ENCODE results near the gene MICU1. TPM values are rescaled to one million over a fixed set of nuclear protein-coding genes. Genes with fewer than 3 reads are reported as not detected.

The MICU1 gene
- total RNA-seq, 1 experiment from 2014 or later = 36.0 TPM

DNA sequence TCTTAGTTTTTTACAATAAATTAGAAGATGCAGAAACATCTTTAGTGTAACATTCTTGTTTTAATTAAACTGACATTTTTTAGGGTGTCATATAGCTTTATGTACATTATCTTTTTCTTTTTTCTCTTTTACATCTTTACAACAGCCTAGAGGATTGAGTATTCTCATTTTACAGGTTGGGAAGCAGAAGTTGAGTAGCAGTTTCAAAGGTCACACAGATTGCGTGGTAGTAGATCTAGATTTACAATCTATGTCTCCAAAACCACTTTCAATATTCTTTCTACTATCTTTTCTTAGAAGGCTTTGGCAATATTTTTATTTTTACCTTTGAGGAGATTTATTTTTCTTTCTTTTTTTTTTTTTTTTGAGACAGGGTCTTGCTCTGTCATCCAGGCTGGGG, 47.4 kb upstream of the MICU1 start (continued):
- TF ChIP-seq, protein P1, sequence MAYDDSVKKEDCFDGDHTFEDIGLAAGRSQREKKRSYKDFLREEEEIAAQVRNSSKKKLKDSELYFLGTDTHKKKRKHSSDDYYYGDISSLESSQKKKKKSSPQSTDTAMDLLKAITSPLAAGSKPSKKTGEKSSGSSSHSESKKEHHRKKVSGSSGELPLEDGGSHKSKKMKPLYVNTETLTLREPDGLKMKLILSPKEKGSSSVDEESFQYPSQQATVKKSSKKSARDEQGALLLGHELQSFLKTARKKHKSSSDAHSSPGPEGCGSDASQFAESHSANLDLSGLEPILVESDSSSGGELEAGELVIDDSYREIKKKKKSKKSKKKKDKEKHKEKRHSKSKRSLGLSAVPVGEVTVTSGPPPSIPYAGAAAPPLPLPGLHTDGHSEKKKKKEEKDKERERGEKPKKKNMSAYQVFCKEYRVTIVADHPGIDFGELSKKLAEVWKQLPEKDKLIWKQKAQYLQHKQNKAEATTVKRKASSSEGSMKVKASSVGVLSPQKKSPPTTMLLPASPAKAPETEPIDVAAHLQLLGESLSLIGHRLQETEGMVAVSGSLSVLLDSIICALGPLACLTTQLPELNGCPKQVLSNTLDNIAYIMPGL (CRISPR knock-in tag; IDR thresholded peaks at IDR 0.05) = no peak
- no peak for TF ChIP-seq TCF7 (CRISPR knock-in tag; IDR thresholded peaks at IDR 0.05; ENCODE audit: low read depth)
- TF ChIP-seq SMAD4 (CRISPR knock-in tag; IDR thresholded peaks at IDR 0.05) = no peak
- TF ChIP-seq SP1 (CRISPR knock-in tag; conservative IDR thresholded peaks at IDR 0.05) = no peak
- TF ChIP-seq NFE2L1 (CRISPR knock-in tag; IDR thresholded peaks at IDR 0.05) = no peak
- TF ChIP-seq RORB (CRISPR knock-in tag; IDR thresholded peaks at IDR 0.05) = no peak

DNA sequence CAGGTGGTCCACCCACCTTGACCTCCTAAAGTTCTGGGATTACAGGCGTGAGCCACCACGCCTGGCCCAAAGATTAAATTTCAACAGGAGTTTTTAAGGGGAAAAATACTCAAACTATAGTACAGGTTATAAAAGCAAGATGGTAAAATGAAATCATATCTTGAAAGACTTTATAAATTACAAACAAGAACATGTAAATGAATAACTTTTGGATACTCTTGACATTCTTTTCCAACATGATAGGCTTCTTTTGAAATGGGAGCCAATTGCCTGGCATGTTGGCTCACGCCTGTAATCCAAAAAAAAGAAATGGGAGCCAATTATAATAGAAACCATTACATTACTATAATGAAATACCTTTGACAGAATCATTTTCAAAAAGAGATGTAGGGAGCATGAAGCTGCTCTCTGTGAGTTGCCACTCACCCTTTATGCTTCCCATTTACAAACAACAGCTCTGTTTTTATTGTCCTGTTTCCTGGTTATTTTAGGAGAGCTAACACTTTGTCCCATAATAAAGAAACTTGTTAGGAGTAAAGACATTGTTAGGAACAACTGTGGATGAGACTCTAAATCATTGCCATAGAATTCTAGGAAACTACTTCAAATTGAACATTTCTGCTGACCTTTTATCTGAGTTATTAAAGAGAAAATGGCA, 41.5 kb upstream of the MICU1 start:
- H3K4me3 Mint-ChIP-seq = no peak overlapping the region
- DNase-seq (ENCODE audit: low spot score) (no peak), ATAC-seq (no peak)
- ChIA-PET CTCF (no interaction called here), POLR2A (no interaction called here)
- no peaks in the 10 kb centered on the region for H3K9me3 Mint-ChIP-seq
- no peak overlapping the region for H3K27ac Mint-ChIP-seq
- no peaks in the 10 kb centered on the region for H3K36me3 Mint-ChIP-seq
- H3K27me3 Mint-ChIP-seq (ENCODE audit: low read depth) = no peaks in the 10 kb centered on the region; the same call in 1 of the 2 replicates
- no peaks in the 10 kb centered on the region for H3K4me1 Mint-ChIP-seq
- TF ChIP-seq SOX15 (CRISPR knock-in tag; IDR thresholded peaks at IDR 0.05) (no peak), OVOL2 (CRISPR knock-in tag; IDR thresholded peaks at IDR 0.05; ENCODE audit: borderline replicate concordance) (no peak), PRRX2 (CRISPR knock-in tag; IDR thresholded peaks at IDR 0.05) (no peak), ZNF423 (CRISPR knock-in tag; IDR thresholded peaks at IDR 0.05) (no peak), ZNF219 (CRISPR knock-in tag; IDR thresholded peaks at IDR 0.05; ENCODE audit: borderline replicate concordance) (no peak)
- TF ChIP-seq, protein P2, sequence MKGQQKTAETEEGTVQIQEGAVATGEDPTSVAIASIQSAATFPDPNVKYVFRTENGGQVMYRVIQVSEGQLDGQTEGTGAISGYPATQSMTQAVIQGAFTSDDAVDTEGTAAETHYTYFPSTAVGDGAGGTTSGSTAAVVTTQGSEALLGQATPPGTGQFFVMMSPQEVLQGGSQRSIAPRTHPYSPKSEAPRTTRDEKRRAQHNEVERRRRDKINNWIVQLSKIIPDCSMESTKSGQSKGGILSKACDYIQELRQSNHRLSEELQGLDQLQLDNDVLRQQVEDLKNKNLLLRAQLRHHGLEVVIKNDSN (CRISPR knock-in tag; IDR thresholded peaks at IDR 0.05) = no peak
- TF ChIP-seq, protein P3, sequence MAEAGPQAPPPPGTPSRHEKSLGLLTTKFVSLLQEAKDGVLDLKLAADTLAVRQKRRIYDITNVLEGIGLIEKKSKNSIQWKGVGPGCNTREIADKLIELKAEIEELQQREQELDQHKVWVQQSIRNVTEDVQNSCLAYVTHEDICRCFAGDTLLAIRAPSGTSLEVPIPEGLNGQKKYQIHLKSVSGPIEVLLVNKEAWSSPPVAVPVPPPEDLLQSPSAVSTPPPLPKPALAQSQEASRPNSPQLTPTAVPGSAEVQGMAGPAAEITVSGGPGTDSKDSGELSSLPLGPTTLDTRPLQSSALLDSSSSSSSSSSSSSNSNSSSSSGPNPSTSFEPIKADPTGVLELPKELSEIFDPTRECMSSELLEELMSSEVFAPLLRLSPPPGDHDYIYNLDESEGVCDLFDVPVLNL (CRISPR knock-in tag; IDR thresholded peaks at IDR 0.05; ENCODE audit: borderline replicate concordance, low read depth) = no peak
- TF ChIP-seq, protein P4, sequence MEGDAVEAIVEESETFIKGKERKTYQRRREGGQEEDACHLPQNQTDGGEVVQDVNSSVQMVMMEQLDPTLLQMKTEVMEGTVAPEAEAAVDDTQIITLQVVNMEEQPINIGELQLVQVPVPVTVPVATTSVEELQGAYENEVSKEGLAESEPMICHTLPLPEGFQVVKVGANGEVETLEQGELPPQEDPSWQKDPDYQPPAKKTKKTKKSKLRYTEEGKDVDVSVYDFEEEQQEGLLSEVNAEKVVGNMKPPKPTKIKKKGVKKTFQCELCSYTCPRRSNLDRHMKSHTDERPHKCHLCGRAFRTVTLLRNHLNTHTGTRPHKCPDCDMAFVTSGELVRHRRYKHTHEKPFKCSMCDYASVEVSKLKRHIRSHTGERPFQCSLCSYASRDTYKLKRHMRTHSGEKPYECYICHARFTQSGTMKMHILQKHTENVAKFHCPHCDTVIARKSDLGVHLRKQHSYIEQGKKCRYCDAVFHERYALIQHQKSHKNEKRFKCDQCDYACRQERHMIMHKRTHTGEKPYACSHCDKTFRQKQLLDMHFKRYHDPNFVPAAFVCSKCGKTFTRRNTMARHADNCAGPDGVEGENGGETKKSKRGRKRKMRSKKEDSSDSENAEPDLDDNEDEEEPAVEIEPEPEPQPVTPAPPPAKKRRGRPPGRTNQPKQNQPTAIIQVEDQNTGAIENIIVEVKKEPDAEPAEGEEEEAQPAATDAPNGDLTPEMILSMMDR (IDR thresholded peaks at IDR 0.05) = no peak
- TF ChIP-seq, protein P1 (CRISPR knock-in tag; IDR thresholded peaks at IDR 0.05) = no peak
- TF ChIP-seq, protein P5, sequence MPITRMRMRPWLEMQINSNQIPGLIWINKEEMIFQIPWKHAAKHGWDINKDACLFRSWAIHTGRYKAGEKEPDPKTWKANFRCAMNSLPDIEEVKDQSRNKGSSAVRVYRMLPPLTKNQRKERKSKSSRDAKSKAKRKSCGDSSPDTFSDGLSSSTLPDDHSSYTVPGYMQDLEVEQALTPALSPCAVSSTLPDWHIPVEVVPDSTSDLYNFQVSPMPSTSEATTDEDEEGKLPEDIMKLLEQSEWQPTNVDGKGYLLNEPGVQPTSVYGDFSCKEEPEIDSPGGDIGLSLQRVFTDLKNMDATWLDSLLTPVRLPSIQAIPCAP (CRISPR knock-in tag; IDR thresholded peaks at IDR 0.05) = no peak
- TF ChIP-seq, protein P6, sequence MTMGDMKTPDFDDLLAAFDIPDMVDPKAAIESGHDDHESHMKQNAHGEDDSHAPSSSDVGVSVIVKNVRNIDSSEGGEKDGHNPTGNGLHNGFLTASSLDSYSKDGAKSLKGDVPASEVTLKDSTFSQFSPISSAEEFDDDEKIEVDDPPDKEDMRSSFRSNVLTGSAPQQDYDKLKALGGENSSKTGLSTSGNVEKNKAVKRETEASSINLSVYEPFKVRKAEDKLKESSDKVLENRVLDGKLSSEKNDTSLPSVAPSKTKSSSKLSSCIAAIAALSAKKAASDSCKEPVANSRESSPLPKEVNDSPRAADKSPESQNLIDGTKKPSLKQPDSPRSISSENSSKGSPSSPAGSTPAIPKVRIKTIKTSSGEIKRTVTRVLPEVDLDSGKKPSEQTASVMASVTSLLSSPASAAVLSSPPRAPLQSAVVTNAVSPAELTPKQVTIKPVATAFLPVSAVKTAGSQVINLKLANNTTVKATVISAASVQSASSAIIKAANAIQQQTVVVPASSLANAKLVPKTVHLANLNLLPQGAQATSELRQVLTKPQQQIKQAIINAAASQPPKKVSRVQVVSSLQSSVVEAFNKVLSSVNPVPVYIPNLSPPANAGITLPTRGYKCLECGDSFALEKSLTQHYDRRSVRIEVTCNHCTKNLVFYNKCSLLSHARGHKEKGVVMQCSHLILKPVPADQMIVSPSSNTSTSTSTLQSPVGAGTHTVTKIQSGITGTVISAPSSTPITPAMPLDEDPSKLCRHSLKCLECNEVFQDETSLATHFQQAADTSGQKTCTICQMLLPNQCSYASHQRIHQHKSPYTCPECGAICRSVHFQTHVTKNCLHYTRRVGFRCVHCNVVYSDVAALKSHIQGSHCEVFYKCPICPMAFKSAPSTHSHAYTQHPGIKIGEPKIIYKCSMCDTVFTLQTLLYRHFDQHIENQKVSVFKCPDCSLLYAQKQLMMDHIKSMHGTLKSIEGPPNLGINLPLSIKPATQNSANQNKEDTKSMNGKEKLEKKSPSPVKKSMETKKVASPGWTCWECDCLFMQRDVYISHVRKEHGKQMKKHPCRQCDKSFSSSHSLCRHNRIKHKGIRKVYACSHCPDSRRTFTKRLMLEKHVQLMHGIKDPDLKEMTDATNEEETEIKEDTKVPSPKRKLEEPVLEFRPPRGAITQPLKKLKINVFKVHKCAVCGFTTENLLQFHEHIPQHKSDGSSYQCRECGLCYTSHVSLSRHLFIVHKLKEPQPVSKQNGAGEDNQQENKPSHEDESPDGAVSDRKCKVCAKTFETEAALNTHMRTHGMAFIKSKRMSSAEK (CRISPR knock-in tag; IDR thresholded peaks at IDR 0.05; ENCODE audit: borderline replicate concordance) = no peak
- TF ChIP-seq, protein P7, sequence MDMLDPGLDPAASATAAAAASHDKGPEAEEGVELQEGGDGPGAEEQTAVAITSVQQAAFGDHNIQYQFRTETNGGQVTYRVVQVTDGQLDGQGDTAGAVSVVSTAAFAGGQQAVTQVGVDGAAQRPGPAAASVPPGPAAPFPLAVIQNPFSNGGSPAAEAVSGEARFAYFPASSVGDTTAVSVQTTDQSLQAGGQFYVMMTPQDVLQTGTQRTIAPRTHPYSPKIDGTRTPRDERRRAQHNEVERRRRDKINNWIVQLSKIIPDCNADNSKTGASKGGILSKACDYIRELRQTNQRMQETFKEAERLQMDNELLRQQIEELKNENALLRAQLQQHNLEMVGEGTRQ (CRISPR knock-in tag; IDR thresholded peaks at IDR 0.05) = no peak
- TF ChIP-seq, protein P8, sequence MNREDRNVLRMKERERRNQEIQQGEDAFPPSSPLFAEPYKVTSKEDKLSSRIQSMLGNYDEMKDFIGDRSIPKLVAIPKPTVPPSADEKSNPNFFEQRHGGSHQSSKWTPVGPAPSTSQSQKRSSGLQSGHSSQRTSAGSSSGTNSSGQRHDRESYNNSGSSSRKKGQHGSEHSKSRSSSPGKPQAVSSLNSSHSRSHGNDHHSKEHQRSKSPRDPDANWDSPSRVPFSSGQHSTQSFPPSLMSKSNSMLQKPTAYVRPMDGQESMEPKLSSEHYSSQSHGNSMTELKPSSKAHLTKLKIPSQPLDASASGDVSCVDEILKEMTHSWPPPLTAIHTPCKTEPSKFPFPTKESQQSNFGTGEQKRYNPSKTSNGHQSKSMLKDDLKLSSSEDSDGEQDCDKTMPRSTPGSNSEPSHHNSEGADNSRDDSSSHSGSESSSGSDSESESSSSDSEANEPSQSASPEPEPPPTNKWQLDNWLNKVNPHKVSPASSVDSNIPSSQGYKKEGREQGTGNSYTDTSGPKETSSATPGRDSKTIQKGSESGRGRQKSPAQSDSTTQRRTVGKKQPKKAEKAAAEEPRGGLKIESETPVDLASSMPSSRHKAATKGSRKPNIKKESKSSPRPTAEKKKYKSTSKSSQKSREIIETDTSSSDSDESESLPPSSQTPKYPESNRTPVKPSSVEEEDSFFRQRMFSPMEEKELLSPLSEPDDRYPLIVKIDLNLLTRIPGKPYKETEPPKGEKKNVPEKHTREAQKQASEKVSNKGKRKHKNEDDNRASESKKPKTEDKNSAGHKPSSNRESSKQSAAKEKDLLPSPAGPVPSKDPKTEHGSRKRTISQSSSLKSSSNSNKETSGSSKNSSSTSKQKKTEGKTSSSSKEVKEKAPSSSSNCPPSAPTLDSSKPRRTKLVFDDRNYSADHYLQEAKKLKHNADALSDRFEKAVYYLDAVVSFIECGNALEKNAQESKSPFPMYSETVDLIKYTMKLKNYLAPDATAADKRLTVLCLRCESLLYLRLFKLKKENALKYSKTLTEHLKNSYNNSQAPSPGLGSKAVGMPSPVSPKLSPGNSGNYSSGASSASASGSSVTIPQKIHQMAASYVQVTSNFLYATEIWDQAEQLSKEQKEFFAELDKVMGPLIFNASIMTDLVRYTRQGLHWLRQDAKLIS (CRISPR knock-in tag; IDR thresholded peaks at IDR 0.05; ENCODE audit: borderline replicate concordance) = no peak
